Lower leg skin (tissue), 3 donors: ENCODE measurements around the gene MAP3K5.

Source experiments
- POLR2A ChIP-seq, 2 donors: fragments of 450-650 bp; IDR thresholded peaks; one replicate each; pipeline ENCODE4 v1.6.1; 2016 to 2017; ENCODE audit warnings: antibody characterized with exemption in 2 of 2, mild to moderate bottlenecking in 1 of 2, moderate library complexity in 1 of 2
- TF ChIP-seq, protein P1 (sequence below), 3 donors: fragments of 450-650 bp; IDR thresholded peaks; one replicate each; pipeline ENCODE4 v1.5.1; 2016; ENCODE audit warnings: antibody characterized with exemption in 3 of 3, mild to moderate bottlenecking in 3 of 3, moderate library complexity in 2 of 3

DNA sequence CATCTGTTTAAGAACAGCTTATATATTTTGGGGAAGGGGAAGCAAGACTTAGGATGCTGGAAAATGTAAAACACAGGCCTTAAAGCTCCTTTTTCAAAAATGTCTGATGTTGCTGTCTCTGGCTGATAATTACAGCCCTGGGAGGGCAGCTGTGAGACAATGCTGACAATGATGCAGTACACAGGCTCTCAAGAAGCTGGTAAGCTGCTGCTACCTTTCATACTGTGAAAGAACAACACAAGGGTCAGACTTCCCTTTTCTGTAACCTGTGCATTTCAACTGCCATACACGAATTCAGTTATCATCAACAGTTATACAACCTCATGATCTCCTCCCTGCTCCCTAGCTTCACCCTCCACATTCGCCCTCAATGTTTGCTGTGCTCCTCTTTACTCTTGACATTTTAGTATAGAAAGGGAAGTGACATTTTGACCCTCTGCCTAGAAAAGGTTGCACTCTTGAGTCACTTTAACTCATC, 267.3 kb downstream of the MAP3K5 start:
- TF ChIP-seq, protein P1, sequence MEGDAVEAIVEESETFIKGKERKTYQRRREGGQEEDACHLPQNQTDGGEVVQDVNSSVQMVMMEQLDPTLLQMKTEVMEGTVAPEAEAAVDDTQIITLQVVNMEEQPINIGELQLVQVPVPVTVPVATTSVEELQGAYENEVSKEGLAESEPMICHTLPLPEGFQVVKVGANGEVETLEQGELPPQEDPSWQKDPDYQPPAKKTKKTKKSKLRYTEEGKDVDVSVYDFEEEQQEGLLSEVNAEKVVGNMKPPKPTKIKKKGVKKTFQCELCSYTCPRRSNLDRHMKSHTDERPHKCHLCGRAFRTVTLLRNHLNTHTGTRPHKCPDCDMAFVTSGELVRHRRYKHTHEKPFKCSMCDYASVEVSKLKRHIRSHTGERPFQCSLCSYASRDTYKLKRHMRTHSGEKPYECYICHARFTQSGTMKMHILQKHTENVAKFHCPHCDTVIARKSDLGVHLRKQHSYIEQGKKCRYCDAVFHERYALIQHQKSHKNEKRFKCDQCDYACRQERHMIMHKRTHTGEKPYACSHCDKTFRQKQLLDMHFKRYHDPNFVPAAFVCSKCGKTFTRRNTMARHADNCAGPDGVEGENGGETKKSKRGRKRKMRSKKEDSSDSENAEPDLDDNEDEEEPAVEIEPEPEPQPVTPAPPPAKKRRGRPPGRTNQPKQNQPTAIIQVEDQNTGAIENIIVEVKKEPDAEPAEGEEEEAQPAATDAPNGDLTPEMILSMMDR (IDR thresholded peaks at IDR 0.05): no peak
- TF ChIP-seq POLR2A (IDR thresholded peaks at IDR 0.05): no peak
